GM21529 (cell line): Measurements from ENCODE around the gene PIN1.

Experiments used
- ATAC-seq: cut with Tn5 transposase; IDR thresholded peaks from one replicate; pipeline ENCODE4 v1.9.1; 2021; ENCODE audit not compliant: unreplicated experiment

The PIN1 gene

DNA sequence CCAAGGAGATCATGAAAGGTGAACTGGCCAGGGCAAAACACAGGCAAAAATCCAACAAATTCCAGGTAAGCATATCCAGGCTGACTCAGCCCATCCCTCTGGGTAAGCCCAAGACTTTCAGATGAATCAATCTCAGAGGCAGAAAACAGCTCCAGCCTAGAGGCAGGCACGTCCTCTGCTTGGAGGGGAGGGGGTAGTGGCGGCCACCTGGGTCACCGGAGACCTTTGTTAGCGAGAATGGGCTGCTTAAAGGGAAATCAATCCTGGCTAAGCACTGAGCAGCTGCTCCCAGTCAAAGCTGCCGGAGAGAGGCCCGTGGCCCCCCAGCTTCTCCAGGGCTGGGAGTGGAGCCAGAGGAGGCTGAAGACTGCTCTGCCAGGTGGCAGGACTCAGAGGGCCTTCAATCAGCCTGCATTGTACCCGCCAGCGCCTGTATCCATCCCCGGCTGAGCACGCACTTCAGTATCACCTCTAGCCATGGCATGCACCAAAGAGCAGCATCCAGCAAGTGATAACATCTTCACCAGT lies 48.2 kb downstream of the PIN1 start:
- no peak for ATAC-seq

- no peak for ATAC-seq
These were observed 48.6 kb downstream of the PIN1 start for GRCh38 chr19:9883764-9884163.

DNA sequence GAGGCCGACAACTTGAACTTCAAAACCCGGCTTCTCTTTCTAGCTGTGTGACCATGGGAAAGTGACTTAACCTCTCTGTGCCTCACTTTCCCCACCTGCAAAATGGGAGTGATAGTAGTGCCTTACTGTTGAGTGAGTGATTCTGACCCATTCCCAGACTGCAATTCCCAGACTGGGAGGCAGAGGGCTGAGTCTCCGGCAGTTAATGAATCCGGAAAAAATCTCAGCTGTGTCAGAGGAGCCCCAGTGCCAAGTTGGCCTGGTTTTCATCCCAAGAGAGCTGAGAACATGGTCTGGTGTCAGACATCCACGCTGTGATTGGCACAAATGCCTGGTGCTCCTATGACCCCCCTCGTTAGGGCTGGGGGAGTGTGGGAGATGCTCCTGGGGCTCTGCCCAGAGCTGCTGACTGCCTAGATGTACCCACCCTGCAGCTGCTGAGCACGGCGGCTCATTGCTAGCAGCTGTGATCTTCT lies 50.0 kb downstream of the PIN1 start:
- ATAC-seq = no peak

DNA sequence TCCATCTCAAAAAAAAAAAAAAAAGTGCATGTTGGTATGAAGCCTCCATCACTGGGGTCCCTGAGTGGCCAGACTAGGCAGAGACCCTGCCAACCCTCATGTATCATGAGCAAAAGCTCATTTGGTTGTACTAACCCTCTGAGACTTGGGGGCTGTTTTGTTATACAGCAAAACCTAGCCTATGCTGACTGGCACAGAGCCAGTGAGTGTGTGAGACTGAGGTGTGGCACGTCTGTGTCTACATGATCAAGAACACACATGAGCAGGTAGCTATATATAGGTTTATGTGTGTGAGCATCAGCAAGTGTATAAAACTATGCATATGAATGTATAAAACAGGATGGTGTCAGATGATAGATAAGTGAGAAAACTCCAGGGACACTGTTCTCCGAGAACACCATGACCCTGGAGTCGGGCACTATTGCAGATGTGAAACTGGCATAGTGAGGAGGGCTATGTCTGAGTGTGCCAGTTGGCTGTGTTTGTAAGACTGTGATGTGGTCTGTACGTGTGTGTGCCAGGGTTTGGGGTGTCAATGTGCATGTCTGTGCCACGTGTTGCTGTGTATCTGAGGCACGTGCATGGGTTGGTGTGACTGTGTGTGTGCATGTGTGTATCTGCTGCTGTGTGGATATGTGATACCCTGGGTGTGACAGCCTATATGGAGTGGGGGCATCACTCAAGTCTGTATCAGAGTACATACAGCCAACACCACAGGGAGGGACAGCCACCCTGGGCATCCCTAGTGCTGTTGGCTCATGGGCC lies 56.7 kb downstream of the PIN1 start:
- ATAC-seq = no peak
